Left lung (tissue), 10 donors: ENCODE data around the gene RPL3. TPM values are rescaled to one million over a fixed set of nuclear protein-coding genes. Genes with fewer than 3 reads are reported as not detected.
"Not testable (repeated sequence)": the region's sequence is repeated elsewhere in the genome, so short reads cannot be mapped to it uniquely, and the experiment has no call there.

ENCODE experiments used
- ATAC-seq: fragments of 200-7000 bp; cut with Tn5 transposase; one replicate; pipeline ENCODE4 v1.9.1; 2020; ENCODE audit warnings: moderate library complexity
- DNase-seq, 4 donors: peaks; one replicate each; pipeline ENCODE4 v3.0.0-alpha.2; 2013 to 2020
- H3K27ac ChIP-seq, 2 donors: fragments of 200-600 bp; sonication (generic) in 1 of 2; one replicate each; pipeline versions ENCODE4 v1.5.0 to v1.8.0; 2020 to 2021
- H3K27me3 ChIP-seq, 2 donors: fragments of 200-600 bp; sonication (generic) in 1 of 2; one replicate each; pipeline versions ENCODE4 v1.5.0 to v1.8.0; 2020 to 2021
- H3K36me3 ChIP-seq, 2 donors: fragments of 200-600 bp; sonication (generic) in 1 of 2; one replicate each; pipeline versions ENCODE4 v1.5.0 to v1.8.0; 2020 to 2021
- H3K4me1 ChIP-seq, 2 donors: fragments of 200-600 bp; one replicate each; pipeline ENCODE4 v1.8.0; 2021
- H3K4me3 ChIP-seq, 2 donors: fragments of 200-600 bp; sonication (generic) in 1 of 2; one replicate each; pipeline versions ENCODE4 v1.5.0 to v1.8.0; 2020 to 2021; ENCODE audit warnings: mild to moderate bottlenecking in 1 of 2
- H3K9me3 ChIP-seq, 2 donors: fragments of 200-600 bp; sonication (generic) in 1 of 2; one replicate each; pipeline versions ENCODE4 v1.5.0 to v1.8.0; 2020 to 2021
- CTCF ChIP-seq, 2 donors: fragments of 200-600 bp; sonication (generic) in 1 of 2; IDR thresholded peaks; one replicate each; pipeline versions ENCODE4 v1.5.0 to v1.8.0; 2021; ENCODE audit warnings: antibody characterized with exemption in 2 of 2
- intact Hi-C, 2 donors: fragments of 100-400 bp; cut with DNase I; formaldehyde crosslinking; loops; one replicate each; pipeline versions ENCODE4 v1.11.2 to v1.14.2; 2022
- polyA plus RNA-seq, 6 donors: library from polyadenylated mRNA; unstranded; fragments of 120-200 nt; gene quantifications; one replicate each; pipeline ENCODE4 v1.2.1, GENCODE V29; 2013; ENCODE audit not compliant: insufficient read length in 6 of 6
- total RNA-seq, 2 donors: library from RNA; stranded (reverse); fragmentation: NEBNext Ultra II Directional; extraction: Animal tissue kit (Norgen Biotek cat#: 25700); gene quantifications; one replicate each; pipeline ENCODE4 v1.2.1, GENCODE V29; 2021
- donor health status: DM: no; HTN: yes; CAD: no.
- donor health status: DM: no; HTN: no; CAD: no.

Gene RPL3
- total and polyA plus RNA-seq, 8 donors: 1,506 to 3,842 (median 3,632) TPM

- no peak for ATAC-seq
- Histone ChIP-seq H3K27me3 (no peaks in the 10 kb centered on the region), H3K4me1 (no peaks in the 10 kb centered on the region), H3K9me3 (no peaks in the 10 kb centered on the region), H3K36me3 (no peaks in the 10 kb centered on the region), H3K27ac (no peak overlapping the region), H3K4me3 (no peak overlapping the region)
- no peak for DNase-seq
- intact Hi-C loops: no loop called here
- TF ChIP-seq CTCF (IDR thresholded peaks at IDR 0.05): no peak
Observed at GRCh38 chr22:39359659-39360195, 40.3 kb upstream of the RPL3 start.

- intact Hi-C loops, H3K4me1 ChIP-seq, H3K27ac ChIP-seq, H3K36me3 ChIP-seq, ATAC-seq, H3K27me3 ChIP-seq, DNase-seq, H3K4me3 ChIP-seq, H3K9me3 ChIP-seq: not testable (repeated sequence)
Observed at GRCh38 chr22:39358197-39358596, 38.8 kb upstream of the RPL3 start.

- H3K4me3 ChIP-seq, H3K27me3 ChIP-seq, H3K27ac ChIP-seq, DNase-seq, H3K9me3 ChIP-seq, ATAC-seq, H3K36me3 ChIP-seq, H3K4me1 ChIP-seq, intact Hi-C loops: not testable (repeated sequence)
Observed at GRCh38 chr22:39357110-39358108, 38.0 kb upstream of the RPL3 start.

- no peaks in the 10 kb centered on the region for H3K9me3 ChIP-seq
- H3K36me3 ChIP-seq: no peaks in the 10 kb centered on the region
- no peaks in the 10 kb centered on the region for H3K27me3 ChIP-seq
- H3K27ac ChIP-seq: no peak overlapping the region
- no peak for ATAC-seq
- no peak overlapping the region for H3K4me3 ChIP-seq
- DNase-seq: no peak
- no peak for TF ChIP-seq CTCF (IDR thresholded peaks at IDR 0.05)
- no peaks in the 10 kb centered on the region for H3K4me1 ChIP-seq
- intact Hi-C loops: no loop called here
Observed at GRCh38 chr22:39356464-39356863, 37.0 kb upstream of the RPL3 start.

- H3K4me3 ChIP-seq, intact Hi-C loops, H3K9me3 ChIP-seq, H3K4me1 ChIP-seq, ATAC-seq, H3K27me3 ChIP-seq, H3K27ac ChIP-seq, H3K36me3 ChIP-seq, DNase-seq: not testable (repeated sequence)
Observed at GRCh38 chr22:39355805-39356204, 36.4 kb upstream of the RPL3 start.

- Histone ChIP-seq H3K9me3 (no peaks in the 10 kb centered on the region), H3K27me3 (peaks cover 0 to 10% of the 10 kb centered on the region in 2 donors), H3K36me3 (no peaks in the 10 kb centered on the region), H3K27ac (no peak overlapping the region), H3K4me3 (no peak overlapping the region), H3K4me1 (peaks cover 0 to 11% of the 10 kb centered on the region in 2 donors)
- DNase-seq (no peak), ATAC-seq (no peak)
- intact Hi-C loops: no loop called here
- no peak for TF ChIP-seq CTCF (IDR thresholded peaks at IDR 0.05)
Observed at GRCh38 chr22:39355080-39355479, 35.7 kb upstream of the RPL3 start.
